ENCODE data around the gene PRDM5. TPM values are rescaled to one million over a fixed set of nuclear protein-coding genes. Genes with fewer than 3 reads are reported as not detected.

Gene PRDM5
- 1 to 10 TPM; 1.4 TPM for polyA plus RNA-seq

DNA sequence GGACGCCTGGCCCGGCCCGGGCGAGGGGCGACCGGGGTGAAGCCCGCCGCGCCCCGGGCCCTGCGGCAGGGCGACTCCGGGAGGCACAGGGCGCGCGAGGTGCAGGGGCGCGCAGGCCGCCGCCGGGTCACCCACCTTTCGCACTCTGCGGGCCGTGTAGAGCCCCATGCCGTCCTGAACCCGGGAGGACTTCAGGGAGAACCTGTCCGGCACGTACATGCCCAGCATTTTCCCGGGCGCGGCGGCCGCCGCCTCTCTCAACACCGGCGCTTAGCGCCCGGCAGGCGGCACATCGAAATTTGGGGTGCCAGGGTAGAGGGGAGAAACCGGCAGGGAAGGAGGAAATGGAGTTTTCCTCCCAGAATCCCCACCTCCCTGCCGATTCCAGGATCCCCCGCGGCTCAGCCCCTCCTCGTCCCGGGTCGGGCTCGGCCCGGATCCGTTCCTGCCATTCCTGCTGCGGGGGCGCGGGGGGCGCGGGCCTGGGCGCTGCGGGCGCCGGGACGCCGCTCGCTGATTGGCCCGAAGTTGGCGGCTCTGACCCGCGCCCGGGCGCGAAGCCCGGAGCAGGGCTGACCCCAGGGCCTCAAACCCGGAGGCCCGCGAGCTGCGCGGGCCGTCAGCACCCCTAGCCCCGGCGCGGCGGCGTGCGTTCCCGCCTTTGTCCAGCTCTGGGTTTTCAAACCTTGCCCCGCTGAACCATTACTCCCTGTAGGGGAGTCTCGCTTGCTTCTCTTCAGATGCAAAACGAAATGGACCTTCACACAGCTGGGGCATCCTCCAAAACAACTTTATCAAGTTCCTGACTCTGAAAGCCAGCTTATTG is at the start of gene PRDM5:
Gene PRDM5, minus strand, starts transcription at position 346 of the 826 bp plus-strand sequence. Its CDS starts 118 bp downstream, at position 228.
- no peaks in the 10 kb centered on the region for H3K4me1 ChIP-seq (ENCODE audit: control insufficient read depth in 2 of 2, insufficient read depth in 2 of 2, low read length in 1 of 2)
- WGBS, 2 donors: 0 to 1% methylated on average over 68 to 86 of the region's 86 CpGs
- peak within 1 kb of the TSS; percentile 85 to 94 for H3K27ac ChIP-seq (ENCODE audit: low read depth in 2 of 2, low read length in 1 of 2)
- H3K9me3 ChIP-seq (ENCODE audit: control insufficient read depth in 2 of 2, insufficient read depth in 1 of 2, low read depth in 1 of 2, low read length in 1 of 2): peaks cover 0 to 3% of the 10 kb centered on the region in 2 donors
- no peaks in the 10 kb centered on the region for H3K36me3 ChIP-seq (ENCODE audit: control insufficient read depth in 2 of 2, insufficient read depth in 2 of 2, low read length in 1 of 2)
- H3K4me3 ChIP-seq (ENCODE audit: low read depth in 1 of 2, low read length in 2 of 2): peak within 1 kb of the TSS; percentile 66 to 86
- H3K27me3 ChIP-seq (ENCODE audit: control insufficient read depth in 1 of 2, insufficient read depth in 2 of 2, low read length in 2 of 2): no peaks in the 10 kb centered on the region

- H3K9me3 ChIP-seq (ENCODE audit: control insufficient read depth in 2 of 2, insufficient read depth in 1 of 2, low read depth in 1 of 2, low read length in 1 of 2): no peaks in the 10 kb centered on the region
- 43 to 52% methylated on average over 1 of the region's 1 CpG for WGBS, 2 donors
- H3K4me1 ChIP-seq (ENCODE audit: control insufficient read depth in 2 of 2, insufficient read depth in 2 of 2, low read length in 1 of 2): no peaks in the 10 kb centered on the region
- H3K27me3 ChIP-seq (ENCODE audit: control insufficient read depth in 1 of 2, insufficient read depth in 2 of 2, low read length in 2 of 2): no peaks in the 10 kb centered on the region
- H3K4me3 ChIP-seq (ENCODE audit: low read depth in 1 of 2, low read length in 2 of 2): no peak overlapping the region
- H3K27ac ChIP-seq (ENCODE audit: low read depth in 2 of 2, low read length in 1 of 2): no peak overlapping the region
- H3K36me3 ChIP-seq (ENCODE audit: control insufficient read depth in 2 of 2, insufficient read depth in 2 of 2, low read length in 1 of 2): no peaks in the 10 kb centered on the region
These were observed 49.4 kb upstream of the PRDM5 start for GRCh38 chr4:120971884-120972283.

GRCh38 chr4:120965938-120966337 is 43.4 kb upstream of the PRDM5 start:
- no peaks in the 10 kb centered on the region for H3K36me3 ChIP-seq (ENCODE audit: control insufficient read depth in 2 of 2, insufficient read depth in 2 of 2, low read length in 1 of 2)
- H3K9me3 ChIP-seq (ENCODE audit: control insufficient read depth in 2 of 2, insufficient read depth in 1 of 2, low read depth in 1 of 2, low read length in 1 of 2): no peaks in the 10 kb centered on the region
- H3K4me3 ChIP-seq (ENCODE audit: low read depth in 1 of 2, low read length in 2 of 2): no peak overlapping the region
- no peaks in the 10 kb centered on the region for H3K27me3 ChIP-seq (ENCODE audit: control insufficient read depth in 1 of 2, insufficient read depth in 2 of 2, low read length in 2 of 2)
- no peaks in the 10 kb centered on the region for H3K4me1 ChIP-seq (ENCODE audit: control insufficient read depth in 2 of 2, insufficient read depth in 2 of 2, low read length in 1 of 2)
- no peak overlapping the region for H3K27ac ChIP-seq (ENCODE audit: low read depth in 2 of 2, low read length in 1 of 2)
- 72 to 73% methylated on average over 4 of the region's 4 CpGs for WGBS, 2 donors

- Histone ChIP-seq H3K9me3 (ENCODE audit: control insufficient read depth in 2 of 2, insufficient read depth in 1 of 2, low read depth in 1 of 2, low read length in 1 of 2) (no peaks in the 10 kb centered on the region), H3K4me1 (ENCODE audit: control insufficient read depth in 2 of 2, insufficient read depth in 2 of 2, low read length in 1 of 2) (no peaks in the 10 kb centered on the region), H3K4me3 (ENCODE audit: low read depth in 1 of 2, low read length in 2 of 2) (no peak overlapping the region), H3K36me3 (ENCODE audit: control insufficient read depth in 2 of 2, insufficient read depth in 2 of 2, low read length in 1 of 2) (no peaks in the 10 kb centered on the region), H3K27ac (ENCODE audit: low read depth in 2 of 2, low read length in 1 of 2) (no peak overlapping the region), H3K27me3 (ENCODE audit: control insufficient read depth in 1 of 2, insufficient read depth in 2 of 2, low read length in 2 of 2) (no peaks in the 10 kb centered on the region)
- 31 to 45% methylated on average over 1 of the region's 1 CpG for WGBS, 2 donors
These were observed 42.1 kb upstream of the PRDM5 start for GRCh38 chr4:120964596-120964995.

- WGBS, 2 donors: 80 to 82% methylated on average over 4 of the region's 4 CpGs
- Histone ChIP-seq H3K9me3 (ENCODE audit: control insufficient read depth in 2 of 2, insufficient read depth in 1 of 2, low read depth in 1 of 2, low read length in 1 of 2) (no peaks in the 10 kb centered on the region), H3K27ac (ENCODE audit: low read depth in 2 of 2, low read length in 1 of 2) (no peak overlapping the region), H3K36me3 (ENCODE audit: control insufficient read depth in 2 of 2, insufficient read depth in 2 of 2, low read length in 1 of 2) (no peaks in the 10 kb centered on the region), H3K4me1 (ENCODE audit: control insufficient read depth in 2 of 2, insufficient read depth in 2 of 2, low read length in 1 of 2) (no peaks in the 10 kb centered on the region), H3K27me3 (ENCODE audit: control insufficient read depth in 1 of 2, insufficient read depth in 2 of 2, low read length in 2 of 2) (no peaks in the 10 kb centered on the region), H3K4me3 (ENCODE audit: low read depth in 1 of 2, low read length in 2 of 2) (no peak overlapping the region)
These were observed 40.9 kb upstream of the PRDM5 start for GRCh38 chr4:120963449-120963848.

DNA sequence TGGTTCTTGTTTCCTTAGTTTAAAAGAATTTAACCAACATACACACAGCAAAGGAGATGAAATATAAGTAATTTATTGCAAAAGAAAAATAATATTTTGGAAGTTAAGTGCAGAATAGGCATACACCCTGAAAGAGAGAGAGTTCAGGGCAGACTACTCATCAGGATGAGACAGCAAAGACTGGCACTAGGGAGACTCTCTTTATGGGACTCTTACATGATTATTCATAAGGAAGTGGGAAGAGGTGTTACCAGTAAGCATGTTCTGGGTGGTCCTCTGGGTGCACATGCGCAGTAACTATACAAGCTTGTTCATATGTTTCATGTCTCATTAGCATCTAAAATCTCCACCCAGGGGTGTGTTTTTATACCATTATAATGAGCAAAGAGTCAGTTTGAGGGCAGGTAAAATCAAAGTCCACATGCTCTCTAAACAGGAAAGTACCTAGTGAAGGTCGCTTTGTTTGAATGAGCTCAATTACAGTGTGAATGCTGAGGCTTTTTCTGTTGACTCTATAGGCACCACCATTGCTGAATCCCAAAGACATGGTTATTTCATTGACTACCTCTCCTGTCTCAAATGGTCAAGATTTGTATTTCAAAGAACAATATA is 38.2 kb upstream of the PRDM5 start:
- H3K9me3 ChIP-seq (ENCODE audit: control insufficient read depth in 2 of 2, insufficient read depth in 1 of 2, low read depth in 1 of 2, low read length in 1 of 2): no peaks in the 10 kb centered on the region
- no peaks in the 10 kb centered on the region for H3K36me3 ChIP-seq (ENCODE audit: control insufficient read depth in 2 of 2, insufficient read depth in 2 of 2, low read length in 1 of 2)
- no peak overlapping the region for H3K27ac ChIP-seq (ENCODE audit: low read depth in 2 of 2, low read length in 1 of 2)
- no peaks in the 10 kb centered on the region for H3K27me3 ChIP-seq (ENCODE audit: control insufficient read depth in 1 of 2, insufficient read depth in 2 of 2, low read length in 2 of 2)
- no peak overlapping the region for H3K4me3 ChIP-seq (ENCODE audit: low read depth in 1 of 2, low read length in 2 of 2)
- WGBS, 2 donors: 50% methylated on average over 2 of the region's 2 CpGs
- no peaks in the 10 kb centered on the region for H3K4me1 ChIP-seq (ENCODE audit: control insufficient read depth in 2 of 2, insufficient read depth in 2 of 2, low read length in 1 of 2)

DNA sequence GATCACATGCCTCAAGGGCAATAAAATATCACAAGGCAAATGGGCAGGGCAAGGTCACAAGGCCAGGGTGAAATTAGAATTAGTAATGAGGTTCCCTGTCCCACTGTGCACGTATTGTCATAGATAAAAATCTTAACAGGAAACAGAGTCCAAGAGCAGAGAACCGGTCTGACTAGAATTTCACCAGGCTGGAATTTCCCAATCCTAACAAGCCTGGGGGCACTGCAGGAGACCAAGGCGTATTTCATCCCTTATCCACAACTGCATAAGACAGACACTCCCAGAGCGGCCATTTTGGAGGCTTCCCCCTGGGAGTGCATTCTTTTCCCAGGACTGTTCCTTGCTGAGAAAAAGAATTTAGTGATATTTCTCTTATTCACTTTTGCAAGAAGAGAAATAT is 25.9 kb upstream of the PRDM5 start:
- no peaks in the 10 kb centered on the region for H3K27me3 ChIP-seq (ENCODE audit: control insufficient read depth in 1 of 2, insufficient read depth in 2 of 2, low read length in 2 of 2)
- H3K9me3 ChIP-seq (ENCODE audit: control insufficient read depth in 2 of 2, insufficient read depth in 1 of 2, low read depth in 1 of 2, low read length in 1 of 2): no peaks in the 10 kb centered on the region
- H3K4me3 ChIP-seq (ENCODE audit: low read depth in 1 of 2, low read length in 2 of 2): no peak overlapping the region
- no peak overlapping the region for H3K27ac ChIP-seq (ENCODE audit: low read depth in 2 of 2, low read length in 1 of 2)
- WGBS, 2 donors: 59 to 62% methylated on average over 4 of the region's 4 CpGs
- H3K36me3 ChIP-seq (ENCODE audit: control insufficient read depth in 2 of 2, insufficient read depth in 2 of 2, low read length in 1 of 2): no peaks in the 10 kb centered on the region
- H3K4me1 ChIP-seq (ENCODE audit: control insufficient read depth in 2 of 2, insufficient read depth in 2 of 2, low read length in 1 of 2): no peaks in the 10 kb centered on the region

DNA sequence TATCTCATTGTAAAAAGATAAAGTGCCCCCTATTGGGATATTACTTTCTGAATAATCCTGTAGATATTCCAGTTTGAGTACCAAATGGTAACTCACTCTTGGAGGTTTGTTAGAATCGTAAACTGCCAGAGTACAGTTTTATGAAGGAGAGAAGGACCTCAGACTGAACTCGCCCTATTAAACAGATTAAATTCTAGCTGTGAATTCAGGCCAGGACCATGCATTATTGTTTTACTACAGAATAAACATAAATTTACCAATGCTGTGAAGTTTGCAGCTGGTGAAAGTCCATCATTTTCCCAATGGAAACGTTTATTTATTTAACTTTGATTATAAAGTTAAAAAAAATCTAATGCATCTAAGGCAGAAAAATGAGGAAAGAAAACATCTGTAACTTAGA is 20.2 kb upstream of the PRDM5 start:
- Histone ChIP-seq H3K9me3 (ENCODE audit: control insufficient read depth in 2 of 2, insufficient read depth in 1 of 2, low read depth in 1 of 2, low read length in 1 of 2) (no peaks in the 10 kb centered on the region), H3K4me3 (ENCODE audit: low read depth in 1 of 2, low read length in 2 of 2) (no peak overlapping the region), H3K4me1 (ENCODE audit: control insufficient read depth in 2 of 2, insufficient read depth in 2 of 2, low read length in 1 of 2) (no peaks in the 10 kb centered on the region), H3K36me3 (ENCODE audit: control insufficient read depth in 2 of 2, insufficient read depth in 2 of 2, low read length in 1 of 2) (no peaks in the 10 kb centered on the region), H3K27me3 (ENCODE audit: control insufficient read depth in 1 of 2, insufficient read depth in 2 of 2, low read length in 2 of 2) (no peaks in the 10 kb centered on the region), H3K27ac (ENCODE audit: low read depth in 2 of 2, low read length in 1 of 2) (no peak overlapping the region)
- 51 to 59% methylated on average over 3 of the region's 3 CpGs for WGBS, 2 donors

GRCh38 chr4:120940547-120940946 is 18.0 kb upstream of the PRDM5 start:
- Histone ChIP-seq H3K36me3 (ENCODE audit: control insufficient read depth in 2 of 2, insufficient read depth in 2 of 2, low read length in 1 of 2) (no peaks in the 10 kb centered on the region), H3K4me3 (ENCODE audit: low read depth in 1 of 2, low read length in 2 of 2) (no peak overlapping the region), H3K9me3 (ENCODE audit: control insufficient read depth in 2 of 2, insufficient read depth in 1 of 2, low read depth in 1 of 2, low read length in 1 of 2) (no peaks in the 10 kb centered on the region), H3K27me3 (ENCODE audit: control insufficient read depth in 1 of 2, insufficient read depth in 2 of 2, low read length in 2 of 2) (no peaks in the 10 kb centered on the region), H3K4me1 (ENCODE audit: control insufficient read depth in 2 of 2, insufficient read depth in 2 of 2, low read length in 1 of 2) (no peaks in the 10 kb centered on the region), H3K27ac (ENCODE audit: low read depth in 2 of 2, low read length in 1 of 2) (no peak overlapping the region)
- WGBS, 2 donors: 84 to 86% methylated on average over 2 of the region's 2 CpGs

DNA sequence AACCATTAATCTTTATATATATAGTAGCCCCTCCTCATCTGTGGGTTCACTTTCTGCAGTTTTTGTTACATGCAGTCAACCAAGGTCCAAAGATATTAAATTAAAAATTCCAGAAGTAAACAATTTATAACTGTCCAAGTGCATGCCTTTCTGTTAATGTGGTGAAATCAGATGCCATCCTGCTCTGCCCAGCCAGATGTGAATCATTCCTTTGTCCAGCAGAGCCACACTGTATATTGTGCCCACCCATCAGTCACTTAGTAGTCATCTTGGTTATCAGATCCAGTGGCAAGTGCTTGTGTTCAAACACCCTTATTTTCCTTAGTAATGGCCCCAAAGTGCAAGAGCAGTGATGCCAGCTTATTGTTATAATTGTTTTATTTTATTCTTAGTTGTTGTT is 17.2 kb upstream of the PRDM5 start:
- Histone ChIP-seq H3K9me3 (ENCODE audit: control insufficient read depth in 2 of 2, insufficient read depth in 1 of 2, low read depth in 1 of 2, low read length in 1 of 2) (no peaks in the 10 kb centered on the region), H3K4me3 (ENCODE audit: low read depth in 1 of 2, low read length in 2 of 2) (no peak overlapping the region), H3K27me3 (ENCODE audit: control insufficient read depth in 1 of 2, insufficient read depth in 2 of 2, low read length in 2 of 2) (no peaks in the 10 kb centered on the region), H3K4me1 (ENCODE audit: control insufficient read depth in 2 of 2, insufficient read depth in 2 of 2, low read length in 1 of 2) (no peaks in the 10 kb centered on the region), H3K27ac (ENCODE audit: low read depth in 2 of 2, low read length in 1 of 2) (no peak overlapping the region), H3K36me3 (ENCODE audit: control insufficient read depth in 2 of 2, insufficient read depth in 2 of 2, low read length in 1 of 2) (no peaks in the 10 kb centered on the region)
